NCI-H345 (cell line): ENCODE measurements around the gene OCA2.
A peak's percentile ranks its signal among the peaks of the same experiment; 100 is the strongest.

Source experiments
- DNase-seq: peaks from one replicate; lab custom pipeline; 2025; lab: John Stamatoyannopoulos, UW

The OCA2 gene

GRCh38 chr15:27808182-27808581 lies 290.9 kb downstream of the OCA2 start:
- DNase-seq = no peak

- DNase-seq = no peak
Observed at GRCh38 chr15:27807335-27807734, 291.8 kb downstream of the OCA2 start.

GRCh38 chr15:27806396-27806795 lies 292.7 kb downstream of the OCA2 start:
- no peak for DNase-seq

- no peak for DNase-seq
Observed at GRCh38 chr15:27805261-27806220, 293.6 kb downstream of the OCA2 start.

GRCh38 chr15:27804569-27805260 lies 294.4 kb downstream of the OCA2 start:
- no peak for DNase-seq

- DNase-seq = no peak
Observed at GRCh38 chr15:27798807-27799206, 300.3 kb downstream of the OCA2 start.

- DNase-seq = peak; percentile 49
Observed at GRCh38 chr15:27797765-27798164, 301.4 kb downstream of the OCA2 start.

- peak; percentile 73 for DNase-seq
Observed at GRCh38 chr15:27796405-27797320, 302.5 kb downstream of the OCA2 start.

- no peak for DNase-seq
Observed at GRCh38 chr15:27792756-27793264, 306.3 kb downstream of the OCA2 start.

GRCh38 chr15:27790270-27790669 lies 308.8 kb downstream of the OCA2 start:
- no peak for DNase-seq

GRCh38 chr15:27787931-27788330 lies 311.2 kb downstream of the OCA2 start:
- DNase-seq = no peak

GRCh38 chr15:27784107-27784506 lies 315.0 kb downstream of the OCA2 start:
- DNase-seq = no peak

- DNase-seq = no peak
Observed at GRCh38 chr15:27783678-27784077, 315.4 kb downstream of the OCA2 start.

- no peak for DNase-seq
Observed at GRCh38 chr15:27782125-27782524, 317.0 kb downstream of the OCA2 start.

- DNase-seq = no peak
Observed at GRCh38 chr15:27776501-27776900, 322.6 kb downstream of the OCA2 start.

GRCh38 chr15:27774638-27775037 lies 324.5 kb downstream of the OCA2 start:
- no peak for DNase-seq

- no peak for DNase-seq
Observed at GRCh38 chr15:27774191-27774590, 324.9 kb downstream of the OCA2 start.

- DNase-seq = no peak
Observed at GRCh38 chr15:27771892-27772291, 327.2 kb downstream of the OCA2 start.

- no peak for DNase-seq
Observed at GRCh38 chr15:27770769-27771554, 328.2 kb downstream of the OCA2 start.

- DNase-seq = no peak
Observed at GRCh38 chr15:27770086-27770607, 329.0 kb downstream of the OCA2 start.

GRCh38 chr15:27769652-27770051 lies 329.5 kb downstream of the OCA2 start:
- no peak for DNase-seq
